ENCODE results near the gene TIGD3.

The TIGD3 gene

GRCh38 chr11:65384301-65384889, 29.8 kb downstream of the TIGD3 start:
- H3K4me3 ChIP-seq (ENCODE audit: low read depth, low read length) = no peak overlapping the region
- TF ChIP-seq MYC (IDR thresholded peaks at IDR 0.05; ENCODE audit: low read depth, low read length) (no peak), MAX (IDR thresholded peaks at IDR 0.05; ENCODE audit: low read depth, low read length) (no peak), POLR2A (IDR thresholded peaks at IDR 0.05; ENCODE audit: extremely low read depth, insufficient read length) (no peak), CTCF (IDR thresholded peaks at IDR 0.05; ENCODE audit: low read depth, low read length) (no peak)
- DNase-seq (ENCODE audit: low read depth) = no peak

GRCh38 chr11:65386307-65387140, 32.0 kb downstream of the TIGD3 start, which contains the start of gene FRMD8:
FRMD8 (plus strand) TSS chr11:65386637; CDS start chr11:65387037, 400 bp downstream.
- H3K4me3 ChIP-seq (ENCODE audit: low read depth, low read length) = peak within 1 kb of the TSS; percentile 66
- TF ChIP-seq MAX (IDR thresholded peaks at IDR 0.05; ENCODE audit: low read depth, low read length) (no peak), CTCF (IDR thresholded peaks at IDR 0.05; ENCODE audit: low read depth, low read length) (no peak), MYC (IDR thresholded peaks at IDR 0.05; ENCODE audit: low read depth, low read length) (no peak), POLR2A (IDR thresholded peaks at IDR 0.05; ENCODE audit: extremely low read depth, insufficient read length) (peak; percentile 66)
- peak; percentile 81 for DNase-seq (ENCODE audit: low read depth)

GRCh38 chr11:65388731-65389130, 34.2 kb downstream of the TIGD3 start:
- H3K4me3 ChIP-seq (ENCODE audit: low read depth, low read length) = no peak overlapping the region

GRCh38 chr11:65389294-65389980, 34.9 kb downstream of the TIGD3 start:
- H3K4me3 ChIP-seq (ENCODE audit: low read depth, low read length) = no peak overlapping the region
- DNase-seq (ENCODE audit: low read depth) = no peak
- no peak for TF ChIP-seq MAX (IDR thresholded peaks at IDR 0.05; ENCODE audit: low read depth, low read length)
- TF ChIP-seq POLR2A (IDR thresholded peaks at IDR 0.05; ENCODE audit: extremely low read depth, insufficient read length) = no peak
- TF ChIP-seq MYC (IDR thresholded peaks at IDR 0.05; ENCODE audit: low read depth, low read length) = no peak
- no peak for TF ChIP-seq CTCF (IDR thresholded peaks at IDR 0.05; ENCODE audit: low read depth, low read length)

More at GRCh38 chr11:65388731-65389130, 34.2 kb downstream of the TIGD3 start:
- DNase-seq (ENCODE audit: low read depth) = no peak
- TF ChIP-seq MYC (IDR thresholded peaks at IDR 0.05; ENCODE audit: low read depth, low read length) = no peak
- TF ChIP-seq POLR2A (IDR thresholded peaks at IDR 0.05; ENCODE audit: extremely low read depth, insufficient read length) = no peak
- TF ChIP-seq MAX (IDR thresholded peaks at IDR 0.05; ENCODE audit: low read depth, low read length) = no peak
- no peak for TF ChIP-seq CTCF (IDR thresholded peaks at IDR 0.05; ENCODE audit: low read depth, low read length)

GRCh38 chr11:65390099-65390941, 35.8 kb downstream of the TIGD3 start:
- no peak overlapping the region for H3K4me3 ChIP-seq (ENCODE audit: low read depth, low read length)
- TF ChIP-seq MAX (IDR thresholded peaks at IDR 0.05; ENCODE audit: low read depth, low read length) (no peak), POLR2A (IDR thresholded peaks at IDR 0.05; ENCODE audit: extremely low read depth, insufficient read length) (no peak)
- DNase-seq (ENCODE audit: low read depth) = no peak
